ENCODE data around the gene SMC4.

The SMC4 gene

DNA sequence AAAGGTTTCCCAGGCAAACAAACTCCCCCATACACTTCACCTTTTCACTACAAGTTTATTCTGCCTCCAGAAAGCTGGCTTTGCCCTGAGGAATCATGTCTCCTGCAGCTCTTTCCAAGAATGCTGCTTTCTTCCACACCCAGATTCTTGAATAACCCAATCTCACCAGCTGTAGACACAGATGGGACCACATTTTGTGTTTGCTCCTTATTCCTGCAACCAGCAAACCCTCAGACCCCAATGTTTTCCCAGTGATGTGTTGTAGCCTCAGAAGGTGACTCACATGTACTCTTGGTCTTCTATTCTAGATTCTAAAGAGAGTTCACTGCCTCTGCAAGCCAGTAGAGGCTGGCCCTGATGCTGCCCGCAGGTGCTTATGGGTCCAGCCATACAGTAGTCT lies 73.8 kb downstream of the SMC4 start:
- Histone ChIP-seq H2AFZ (no peak overlapping the region), H3K27me3 (ENCODE audit: control insufficient read depth, insufficient read depth, low read length) (no peaks in the 10 kb centered on the region), H3K9ac (no peak overlapping the region), H3K79me2 (no peaks in the 10 kb centered on the region), H3K36me3 (ENCODE audit: control insufficient read depth, insufficient read depth, low read length) (no peaks in the 10 kb centered on the region), H3K4me1 (no peaks in the 10 kb centered on the region), H3K4me2 (ENCODE audit: low read length) (no peak overlapping the region), H3K9me3 (ENCODE audit: control insufficient read depth, low read length) (no peaks in the 10 kb centered on the region), H3K27ac (no peak overlapping the region), H3K4me3 (ENCODE audit: low read depth, low read length) (no peak overlapping the region)
- TF ChIP-seq, protein P1, sequence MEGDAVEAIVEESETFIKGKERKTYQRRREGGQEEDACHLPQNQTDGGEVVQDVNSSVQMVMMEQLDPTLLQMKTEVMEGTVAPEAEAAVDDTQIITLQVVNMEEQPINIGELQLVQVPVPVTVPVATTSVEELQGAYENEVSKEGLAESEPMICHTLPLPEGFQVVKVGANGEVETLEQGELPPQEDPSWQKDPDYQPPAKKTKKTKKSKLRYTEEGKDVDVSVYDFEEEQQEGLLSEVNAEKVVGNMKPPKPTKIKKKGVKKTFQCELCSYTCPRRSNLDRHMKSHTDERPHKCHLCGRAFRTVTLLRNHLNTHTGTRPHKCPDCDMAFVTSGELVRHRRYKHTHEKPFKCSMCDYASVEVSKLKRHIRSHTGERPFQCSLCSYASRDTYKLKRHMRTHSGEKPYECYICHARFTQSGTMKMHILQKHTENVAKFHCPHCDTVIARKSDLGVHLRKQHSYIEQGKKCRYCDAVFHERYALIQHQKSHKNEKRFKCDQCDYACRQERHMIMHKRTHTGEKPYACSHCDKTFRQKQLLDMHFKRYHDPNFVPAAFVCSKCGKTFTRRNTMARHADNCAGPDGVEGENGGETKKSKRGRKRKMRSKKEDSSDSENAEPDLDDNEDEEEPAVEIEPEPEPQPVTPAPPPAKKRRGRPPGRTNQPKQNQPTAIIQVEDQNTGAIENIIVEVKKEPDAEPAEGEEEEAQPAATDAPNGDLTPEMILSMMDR (IDR thresholded peaks at IDR 0.05), result no peak

DNA sequence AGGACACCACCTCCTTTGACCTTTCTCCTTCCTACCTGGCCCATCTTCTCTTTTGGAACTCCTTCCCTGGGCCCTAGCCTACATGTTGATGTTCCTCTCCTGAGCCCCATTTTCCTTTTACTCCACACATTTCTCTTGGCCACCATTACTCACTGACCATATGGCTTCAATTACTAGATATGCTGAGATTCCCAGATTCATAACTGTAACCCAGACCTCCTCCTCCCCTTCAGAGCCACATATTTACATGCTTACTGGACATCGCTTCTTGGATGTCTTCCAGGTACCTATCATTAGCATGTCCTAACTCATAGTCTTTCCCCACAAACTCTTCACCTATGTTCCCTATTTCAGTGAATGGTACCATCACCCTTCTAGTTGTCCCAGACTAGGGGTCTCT lies 74.5 kb downstream of the SMC4 start:
- H3K9me3 ChIP-seq (ENCODE audit: control insufficient read depth, low read length), result no peaks in the 10 kb centered on the region
- H3K4me2 ChIP-seq (ENCODE audit: low read length), result no peak overlapping the region
- H2AFZ ChIP-seq, result no peak overlapping the region
- TF ChIP-seq, protein P1 (IDR thresholded peaks at IDR 0.05), result no peak
- no peak overlapping the region for H3K4me3 ChIP-seq (ENCODE audit: low read depth, low read length)
- no peak overlapping the region for H3K9ac ChIP-seq
- H3K79me2 ChIP-seq, result no peaks in the 10 kb centered on the region
- H3K27me3 ChIP-seq (ENCODE audit: control insufficient read depth, insufficient read depth, low read length), result no peaks in the 10 kb centered on the region
- H3K36me3 ChIP-seq (ENCODE audit: control insufficient read depth, insufficient read depth, low read length), result no peaks in the 10 kb centered on the region
- no peaks in the 10 kb centered on the region for H3K4me1 ChIP-seq
- no peak overlapping the region for H3K27ac ChIP-seq

DNA sequence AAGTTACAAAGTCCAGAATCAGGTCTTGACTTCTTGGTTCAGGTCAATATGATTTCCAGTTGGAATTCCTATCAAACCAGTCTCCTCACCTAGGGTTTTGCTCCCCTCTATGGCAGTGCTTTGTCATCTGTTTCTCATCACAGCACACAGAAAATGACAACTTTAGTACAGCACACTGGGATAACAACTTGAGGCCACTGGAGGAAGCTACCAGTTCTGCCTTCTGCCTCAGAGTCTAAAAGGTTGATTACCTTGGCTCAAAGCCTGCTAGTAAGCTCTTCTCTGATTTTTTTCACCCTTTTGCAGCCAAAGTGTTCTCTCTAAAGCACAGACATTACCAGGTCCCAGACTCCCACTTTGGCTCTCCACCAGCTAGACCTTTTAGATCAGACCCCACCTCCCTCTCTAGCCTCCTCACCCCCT lies 75.0 kb downstream of the SMC4 start:
- no peak overlapping the region for H3K27ac ChIP-seq
- TF ChIP-seq, protein P1 (IDR thresholded peaks at IDR 0.05), result no peak

DNA sequence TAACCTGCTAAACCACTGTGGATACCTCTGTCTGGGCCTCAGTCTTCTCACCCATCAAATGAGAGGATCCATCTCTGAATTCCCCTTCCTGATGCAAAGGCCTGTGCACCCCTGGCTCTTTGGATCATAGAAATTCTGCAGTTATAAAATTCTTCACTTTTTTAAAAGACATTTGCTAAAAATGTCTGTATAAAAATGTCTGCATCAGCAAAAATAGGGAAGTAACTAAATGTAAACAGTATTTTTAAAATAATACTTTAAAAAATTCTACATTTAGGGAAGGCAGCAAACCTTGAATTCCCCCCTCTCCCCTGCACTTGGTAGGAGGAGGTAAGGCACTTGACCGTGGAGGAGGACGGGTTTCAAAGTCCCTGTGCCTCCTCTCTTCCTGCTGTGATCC lies 75.7 kb downstream of the SMC4 start:
- TF ChIP-seq, protein P1 (IDR thresholded peaks at IDR 0.05), result no peak
- H3K9ac ChIP-seq, result no peak overlapping the region
- H3K4me2 ChIP-seq (ENCODE audit: low read length), result no peak overlapping the region
- H3K9me3 ChIP-seq (ENCODE audit: control insufficient read depth, low read length), result no peaks in the 10 kb centered on the region
- H3K4me1 ChIP-seq, result no peaks in the 10 kb centered on the region
- no peak overlapping the region for H2AFZ ChIP-seq
- no peak overlapping the region for H3K27ac ChIP-seq
- no peaks in the 10 kb centered on the region for H3K79me2 ChIP-seq
- no peak overlapping the region for H3K4me3 ChIP-seq (ENCODE audit: low read depth, low read length)
- no peaks in the 10 kb centered on the region for H3K27me3 ChIP-seq (ENCODE audit: control insufficient read depth, insufficient read depth, low read length)
- H3K36me3 ChIP-seq (ENCODE audit: control insufficient read depth, insufficient read depth, low read length), result no peaks in the 10 kb centered on the region

More for the DNA sequence above, 75.0 kb downstream of the SMC4 start:
- Histone ChIP-seq H3K4me3 (ENCODE audit: low read depth, low read length) (no peak overlapping the region), H3K4me1 (no peaks in the 10 kb centered on the region), H3K79me2 (no peaks in the 10 kb centered on the region), H3K27me3 (ENCODE audit: control insufficient read depth, insufficient read depth, low read length) (no peaks in the 10 kb centered on the region), H3K36me3 (ENCODE audit: control insufficient read depth, insufficient read depth, low read length) (no peaks in the 10 kb centered on the region), H3K9ac (no peak overlapping the region), H3K9me3 (ENCODE audit: control insufficient read depth, low read length) (no peaks in the 10 kb centered on the region), H2AFZ (no peak overlapping the region), H3K4me2 (ENCODE audit: low read length) (no peak overlapping the region)

DNA sequence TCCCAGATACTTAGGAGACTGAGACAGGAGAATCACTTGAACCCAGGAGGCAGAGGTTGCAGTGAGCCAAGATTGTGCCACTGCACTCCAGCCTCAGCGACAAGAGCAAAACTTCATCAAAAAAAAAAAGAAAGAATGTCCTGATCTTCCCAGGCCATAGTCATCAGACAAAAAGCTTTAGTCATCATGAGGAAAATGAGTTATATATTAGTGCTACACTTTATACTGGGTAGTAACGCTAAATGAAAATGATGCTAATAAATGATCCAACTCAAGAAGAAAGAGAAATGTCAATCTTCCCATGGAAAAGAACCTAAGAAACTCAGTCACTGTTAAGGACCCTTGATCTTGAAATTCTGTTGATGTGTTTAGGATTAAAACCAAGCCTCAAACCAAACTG lies 76.4 kb downstream of the SMC4 start:
- Histone ChIP-seq H3K4me3 (ENCODE audit: low read depth, low read length) (no peak overlapping the region), H3K27ac (no peak overlapping the region), H3K36me3 (ENCODE audit: control insufficient read depth, insufficient read depth, low read length) (no peaks in the 10 kb centered on the region)

More for the DNA sequence above, 76.4 kb downstream of the SMC4 start:
- no peak overlapping the region for H2AFZ ChIP-seq
- TF ChIP-seq, protein P1 (IDR thresholded peaks at IDR 0.05), result no peak
- no peak overlapping the region for H3K4me2 ChIP-seq (ENCODE audit: low read length)
- no peaks in the 10 kb centered on the region for H3K9me3 ChIP-seq (ENCODE audit: control insufficient read depth, low read length)
- no peaks in the 10 kb centered on the region for H3K79me2 ChIP-seq
- H3K27me3 ChIP-seq (ENCODE audit: control insufficient read depth, insufficient read depth, low read length), result no peaks in the 10 kb centered on the region
- no peak overlapping the region for H3K9ac ChIP-seq
- no peaks in the 10 kb centered on the region for H3K4me1 ChIP-seq

Data from parathyroid adenoma (tissue), 2 donors.